C4-2B (cell line): Measurements from ENCODE around the gene MTURN.

Experiments used
- ZFX ChIP-seq: fragments of 450-650 bp; IDR thresholded peaks from 2 replicates; pipeline ENCODE4 v1.6.1; 2017
- TF ChIP-seq, protein P1 (sequence below): fragments of 450-650 bp; conservative IDR thresholded peaks from 2 replicates; pipeline ENCODE4 v1.5.1; 2017; ENCODE audit warnings: mild to moderate bottlenecking

DNA sequence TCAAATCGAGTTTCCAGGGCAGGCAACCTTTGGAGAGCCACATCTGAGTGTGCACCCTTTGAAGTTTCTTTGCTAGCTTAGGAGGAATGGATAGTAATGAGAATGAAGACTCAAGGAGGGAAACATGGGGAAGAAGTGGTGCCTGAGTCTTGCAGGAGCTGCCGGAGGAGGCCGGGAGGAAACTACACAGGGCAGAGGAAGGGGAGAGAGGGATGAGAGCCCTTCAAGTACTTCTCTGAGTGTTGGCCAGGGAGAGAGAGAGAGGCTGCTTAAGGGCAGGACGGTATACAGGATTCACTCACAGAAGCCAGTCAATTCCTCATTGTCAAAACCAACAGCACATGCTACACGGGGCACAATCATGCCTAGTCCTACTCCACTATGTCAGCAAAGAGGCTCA is 75.2 kb downstream of the MTURN start:
- TF ChIP-seq, protein P1, sequence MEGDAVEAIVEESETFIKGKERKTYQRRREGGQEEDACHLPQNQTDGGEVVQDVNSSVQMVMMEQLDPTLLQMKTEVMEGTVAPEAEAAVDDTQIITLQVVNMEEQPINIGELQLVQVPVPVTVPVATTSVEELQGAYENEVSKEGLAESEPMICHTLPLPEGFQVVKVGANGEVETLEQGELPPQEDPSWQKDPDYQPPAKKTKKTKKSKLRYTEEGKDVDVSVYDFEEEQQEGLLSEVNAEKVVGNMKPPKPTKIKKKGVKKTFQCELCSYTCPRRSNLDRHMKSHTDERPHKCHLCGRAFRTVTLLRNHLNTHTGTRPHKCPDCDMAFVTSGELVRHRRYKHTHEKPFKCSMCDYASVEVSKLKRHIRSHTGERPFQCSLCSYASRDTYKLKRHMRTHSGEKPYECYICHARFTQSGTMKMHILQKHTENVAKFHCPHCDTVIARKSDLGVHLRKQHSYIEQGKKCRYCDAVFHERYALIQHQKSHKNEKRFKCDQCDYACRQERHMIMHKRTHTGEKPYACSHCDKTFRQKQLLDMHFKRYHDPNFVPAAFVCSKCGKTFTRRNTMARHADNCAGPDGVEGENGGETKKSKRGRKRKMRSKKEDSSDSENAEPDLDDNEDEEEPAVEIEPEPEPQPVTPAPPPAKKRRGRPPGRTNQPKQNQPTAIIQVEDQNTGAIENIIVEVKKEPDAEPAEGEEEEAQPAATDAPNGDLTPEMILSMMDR, result no peak
- TF ChIP-seq ZFX, result no peak
